ENCODE results near the gene ANKRD55. TPM values are rescaled to one million over a fixed set of nuclear protein-coding genes. Genes with fewer than 3 reads are reported as not detected.
A peak's percentile ranks its signal among the peaks of the same experiment; 100 is the strongest.

ANKRD55 gene
- total RNA-seq, 1 experiment from 2014 or later: 0.27 TPM

GRCh38 chr5:56142233-56142613, 90.9 kb downstream of the ANKRD55 start:
- CTCF ChIA-PET: no interaction called here

GRCh38 chr5:56140073-56140472, 93.1 kb downstream of the ANKRD55 start:
- H3K4me3 ChIP-seq (ENCODE audit: low read depth, low read length): no peak overlapping the region
- CTCF ChIA-PET: no interaction called here
- H3K36me3 ChIP-seq (ENCODE audit: control insufficient read depth, insufficient read depth, low read length): no peaks in the 10 kb centered on the region; the same call in 1 of the 2 replicates
- H3K4me1 ChIP-seq: peaks cover 37% of the 10 kb centered on the region
- POLR2A ChIA-PET: no interaction called here
- no peak for DNase-seq
- intact Hi-C loops (cut with micrococcal nuclease; ENCODE audit: unreplicated experiment): no loop called here
- no peaks in the 10 kb centered on the region for H3K9me3 ChIP-seq
- H3K27me3 Mint-ChIP-seq (ENCODE audit: insufficient read depth, unreplicated experiment): no peaks in the 10 kb centered on the region
- no peak for TF ChIP-seq CTCF (IDR thresholded peaks at IDR 0.05; ENCODE audit: insufficient read depth in 1 of 2, low read depth in 1 of 2, low read length in 1 of 2, severe bottlenecking in 1 of 2, unreplicated experiment in 1 of 2)
- peaks cover 17% of the 10 kb centered on the region for H3K9me3 Mint-ChIP-seq (ENCODE audit: unreplicated experiment)
- no peak overlapping the region for H3K27ac Mint-ChIP-seq (ENCODE audit: unreplicated experiment)
- no TSS peak for BruUV-seq (replicated peaks)
- no peak overlapping the region for H3K4me3 Mint-ChIP-seq (ENCODE audit: unreplicated experiment)
- peaks cover 8% of the 10 kb centered on the region for H3K36me3 Mint-ChIP-seq (ENCODE audit: insufficient read depth, unreplicated experiment)
- H3K4me1 Mint-ChIP-seq (ENCODE audit: low read depth, unreplicated experiment): peaks cover 45% of the 10 kb centered on the region
- no peaks in the 10 kb centered on the region for H3K27me3 ChIP-seq (replicated peaks; ENCODE audit: control insufficient read depth, insufficient read depth, low read length)

More at GRCh38 chr5:56142233-56142613, 90.9 kb downstream of the ANKRD55 start:
- no peaks in the 10 kb centered on the region for H3K27me3 ChIP-seq (replicated peaks; ENCODE audit: control insufficient read depth, insufficient read depth, low read length)
- H3K4me1 Mint-ChIP-seq (ENCODE audit: low read depth, unreplicated experiment): peaks cover 56% of the 10 kb centered on the region
- peak overlapping the region; percentile 83 for H3K27ac Mint-ChIP-seq (ENCODE audit: unreplicated experiment)
- H3K27me3 Mint-ChIP-seq (ENCODE audit: insufficient read depth, unreplicated experiment): no peaks in the 10 kb centered on the region
- H3K9me3 Mint-ChIP-seq (ENCODE audit: unreplicated experiment): peaks cover 17% of the 10 kb centered on the region
- no peaks in the 10 kb centered on the region for H3K9me3 ChIP-seq
- no TSS peak for BruUV-seq (replicated peaks)
- intact Hi-C loops (cut with micrococcal nuclease; ENCODE audit: unreplicated experiment): no loop called here
- no peak overlapping the region for H3K4me3 ChIP-seq (ENCODE audit: low read depth, low read length)
- H3K4me1 ChIP-seq: peaks cover 58% of the 10 kb centered on the region
- no peak overlapping the region for H3K4me3 Mint-ChIP-seq (ENCODE audit: unreplicated experiment)
- no peak for DNase-seq
- H3K36me3 Mint-ChIP-seq (ENCODE audit: insufficient read depth, unreplicated experiment): peaks cover 6% of the 10 kb centered on the region
- POLR2A ChIA-PET: no interaction called here
- TF ChIP-seq CTCF (IDR thresholded peaks at IDR 0.05; ENCODE audit: insufficient read depth in 1 of 2, low read depth in 1 of 2, low read length in 1 of 2, severe bottlenecking in 1 of 2, unreplicated experiment in 1 of 2): no peak
- H3K36me3 ChIP-seq (ENCODE audit: control insufficient read depth, insufficient read depth, low read length): no peaks in the 10 kb centered on the region; the same call in 1 of the 2 replicates

- Mint-ChIP-seq H3K4me3 (ENCODE audit: unreplicated experiment) (peak overlapping the region; percentile 2), H3K36me3 (ENCODE audit: insufficient read depth, unreplicated experiment) (peaks cover 20% of the 10 kb centered on the region), H3K27me3 (ENCODE audit: insufficient read depth, unreplicated experiment) (no peaks in the 10 kb centered on the region), H3K4me1 (ENCODE audit: low read depth, unreplicated experiment) (peaks cover 45% of the 10 kb centered on the region), H3K27ac (ENCODE audit: unreplicated experiment) (peak overlapping the region; percentile 65), H3K9me3 (ENCODE audit: unreplicated experiment) (peaks cover 26% of the 10 kb centered on the region)
- POLR2A ChIA-PET: no interaction called here
- intact Hi-C loops (cut with micrococcal nuclease; ENCODE audit: unreplicated experiment): no loop called here
- no TSS peak for BruUV-seq (replicated peaks)
- H3K27me3 ChIP-seq (replicated peaks; ENCODE audit: control insufficient read depth, insufficient read depth, low read length): no peaks in the 10 kb centered on the region
- CTCF ChIA-PET: no interaction called here
- H3K36me3 ChIP-seq (ENCODE audit: control insufficient read depth, insufficient read depth, low read length): no peaks in the 10 kb centered on the region
- H3K4me3 ChIP-seq (ENCODE audit: low read depth, low read length): no peak overlapping the region
- no peak for DNase-seq
- no peak for TF ChIP-seq CTCF (IDR thresholded peaks at IDR 0.05; ENCODE audit: insufficient read depth in 1 of 2, low read depth in 1 of 2, low read length in 1 of 2, severe bottlenecking in 1 of 2, unreplicated experiment in 1 of 2)
- H3K4me1 ChIP-seq: peaks cover 32% of the 10 kb centered on the region
- peaks cover 12% of the 10 kb centered on the region for H3K9me3 ChIP-seq
Measured at GRCh38 chr5:56130664-56131063, 102.5 kb downstream of the ANKRD55 start.

All from Caco-2 (cell line).